DLD1 (cell line): Measurements from ENCODE around the gene CERS6.
"Not testable (repeated sequence)": the region's sequence is repeated elsewhere in the genome, so short reads cannot be mapped to it uniquely, and the experiment has no call there.

ENCODE experiments used
- in situ Hi-C: cut with HindIII; loops from 2 replicates; pipeline ENCODE4 v1.10.0; 2017; ENCODE audit warnings: low sequenced_read_pairs

CERS6 gene

GRCh38 chr2:168495524-168495923 lies 39.5 kb downstream of the CERS6 start:
- in situ Hi-C loops, result no loop called here

DNA sequence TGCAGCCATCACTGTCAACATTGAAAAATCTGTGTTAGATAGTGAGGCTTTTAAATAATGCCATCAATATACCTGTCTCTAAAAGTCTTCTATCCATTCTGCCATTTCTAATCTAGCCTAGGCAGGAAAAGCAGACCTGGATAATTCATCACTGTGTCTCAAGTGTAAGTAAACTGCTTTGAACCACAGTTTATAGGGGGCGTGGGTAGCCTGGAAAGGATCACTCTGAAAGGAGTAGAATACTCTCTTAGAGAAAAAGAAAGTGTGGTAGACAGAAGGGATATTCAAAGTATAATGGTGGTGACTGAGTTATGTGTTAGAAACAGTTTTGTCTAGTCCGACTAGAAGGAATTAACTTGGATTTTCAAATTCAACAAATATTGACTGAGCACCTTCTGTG lies 40.8 kb downstream of the CERS6 start:
- in situ Hi-C loops, result no loop called here

DNA sequence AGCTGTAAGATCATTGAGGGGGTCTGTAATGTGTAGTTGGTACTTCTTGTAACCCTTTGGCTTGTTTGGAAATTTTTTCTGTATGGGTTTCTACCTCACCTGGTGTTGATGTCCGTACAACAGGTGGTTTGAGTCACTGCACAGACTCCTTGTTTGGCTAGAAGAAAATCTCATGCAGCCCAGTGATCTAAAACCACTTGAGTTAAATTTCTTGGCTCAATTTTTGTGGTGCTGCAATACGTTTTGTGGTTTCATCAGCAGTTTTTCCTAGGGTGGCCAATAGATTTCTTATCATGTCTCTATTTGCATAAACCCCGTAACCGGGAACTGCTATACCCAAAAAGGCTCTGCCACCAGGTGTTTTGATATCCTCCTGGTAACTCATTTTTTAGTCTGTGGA lies 43.4 kb downstream of the CERS6 start:
- in situ Hi-C loops, result no loop called here

GRCh38 chr2:168500516-168500915 lies 44.4 kb downstream of the CERS6 start:
- in situ Hi-C loops, result no loop called here

DNA sequence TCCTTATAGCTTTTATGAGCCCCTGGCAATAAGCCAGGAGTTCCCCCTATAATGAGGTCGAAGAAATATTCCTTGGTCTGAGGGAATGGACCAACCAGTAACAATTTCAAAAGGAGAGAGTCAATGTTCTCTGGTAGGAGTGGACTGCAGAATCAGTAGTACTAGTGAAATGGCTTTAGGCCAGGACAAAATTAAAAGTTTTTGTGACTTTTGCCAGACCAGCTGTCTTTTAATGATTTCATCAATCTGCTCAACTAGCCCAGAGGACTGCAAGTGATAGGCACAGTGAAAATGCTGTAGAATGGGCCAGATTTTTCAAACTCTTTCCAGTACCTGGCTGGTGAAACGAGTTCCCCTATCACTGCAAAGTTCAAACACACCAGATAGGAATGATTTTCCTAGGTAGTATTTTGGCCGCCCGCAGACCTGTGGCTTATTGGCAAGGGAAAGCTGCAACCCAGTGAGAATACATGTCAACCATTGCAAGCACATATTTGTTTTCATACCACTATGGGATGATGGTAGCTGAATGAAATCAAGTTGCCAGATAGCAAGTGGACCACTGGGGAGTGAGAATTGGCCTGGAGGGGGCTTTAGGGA lies 45.5 kb downstream of the CERS6 start:
- in situ Hi-C loops, result no loop called here

DNA sequence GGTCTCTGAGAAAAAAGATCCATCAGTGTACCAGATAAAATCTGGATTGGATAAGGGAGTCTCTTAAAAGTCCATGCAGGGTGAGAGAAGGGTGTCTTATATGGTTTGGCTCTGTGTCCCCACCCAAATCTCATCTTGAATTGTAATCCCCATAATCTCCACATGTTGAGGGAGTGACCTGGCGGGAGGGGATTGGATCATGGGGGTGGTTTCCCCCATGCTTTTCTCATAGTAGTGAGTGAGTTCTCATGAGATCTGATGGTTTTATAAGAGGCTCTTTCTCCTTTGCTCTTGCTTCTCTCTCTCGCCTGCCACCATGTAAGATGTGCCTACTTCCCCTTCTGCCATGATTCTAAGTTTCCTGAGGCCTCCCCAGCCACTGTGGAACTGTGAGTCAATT lies 46.8 kb downstream of the CERS6 start:
- in situ Hi-C loops, result not testable (repeated sequence)

DNA sequence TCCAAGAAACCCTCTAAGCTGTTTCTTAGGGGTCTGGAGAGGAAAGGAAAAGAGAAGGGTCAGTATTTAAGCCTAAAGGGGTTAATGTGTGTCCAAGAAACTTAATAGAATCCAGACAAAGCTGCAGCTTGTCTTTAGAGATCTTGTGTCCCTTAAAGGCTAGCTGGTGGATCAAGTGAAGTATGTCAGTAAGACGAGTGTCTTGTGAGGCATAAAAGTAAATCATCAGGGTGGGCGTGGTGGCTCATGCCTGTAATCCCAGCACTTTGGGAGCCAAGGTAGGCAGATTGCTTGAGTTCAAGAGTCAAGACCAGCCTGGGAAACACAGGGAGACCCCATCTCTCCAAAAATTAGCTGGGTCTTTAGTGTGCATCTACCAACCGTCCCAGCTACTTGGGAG lies 47.8 kb downstream of the CERS6 start:
- in situ Hi-C loops, result no loop called here

- in situ Hi-C loops, result no loop called here
These were observed 48.3 kb downstream of the CERS6 start for GRCh38 chr2:168504323-168504722.

DNA sequence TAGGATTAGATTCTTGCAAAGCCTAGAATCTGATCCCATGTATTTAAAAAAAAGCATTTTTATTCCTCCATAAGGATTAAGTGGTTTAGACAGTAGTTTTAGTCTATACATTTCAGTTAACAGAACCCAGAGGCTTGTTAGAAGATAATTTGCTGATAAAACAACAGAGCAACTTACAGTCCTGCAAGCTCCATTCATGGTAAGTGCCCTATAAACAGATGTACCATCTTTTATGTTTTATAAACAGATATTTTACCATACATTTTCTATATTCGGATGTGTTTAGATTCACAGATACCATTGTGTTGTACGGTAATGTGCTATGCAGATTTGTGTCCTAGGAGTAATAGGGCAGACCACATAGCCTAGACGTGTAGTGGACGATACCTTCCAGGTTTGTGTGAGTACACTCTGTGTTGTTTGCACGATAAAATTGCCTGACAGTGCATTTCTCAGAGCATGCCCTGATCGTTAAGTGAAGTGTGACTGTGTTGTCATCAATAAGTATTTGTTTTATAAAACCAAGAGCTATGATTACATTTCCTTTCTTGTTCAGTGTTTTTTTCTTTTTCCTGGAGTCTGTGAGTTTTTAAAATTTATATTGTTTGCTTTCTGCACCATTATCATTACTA lies 54.2 kb downstream of the CERS6 start:
- in situ Hi-C loops, result no loop called here

GRCh38 chr2:168514692-168515091 lies 58.6 kb downstream of the CERS6 start:
- in situ Hi-C loops, result no loop called here

- in situ Hi-C loops, result no loop called here
These were observed 59.4 kb downstream of the CERS6 start for GRCh38 chr2:168515502-168515901.

DNA sequence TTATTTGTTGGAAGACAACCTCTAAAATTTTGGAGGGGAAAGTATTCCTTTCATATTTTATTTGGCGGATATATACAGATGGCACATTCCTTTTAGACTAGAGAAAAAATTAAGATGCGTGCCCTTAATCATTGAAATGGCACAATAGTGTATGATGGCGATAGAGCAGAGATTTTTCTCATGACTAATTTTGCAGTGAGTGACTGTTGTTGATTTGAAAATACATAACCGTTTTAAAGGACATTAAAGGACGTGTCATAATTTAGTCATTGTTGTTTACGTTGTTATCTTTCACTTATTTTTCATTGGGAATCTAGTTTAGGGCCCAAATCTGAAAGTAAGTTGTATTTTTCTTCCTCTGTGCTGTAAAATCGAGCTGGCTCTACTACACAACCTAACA lies 61.7 kb downstream of the CERS6 start:
- in situ Hi-C loops, result no loop called here

- in situ Hi-C loops, result no loop called here
These were observed 62.5 kb downstream of the CERS6 start for GRCh38 chr2:168518555-168519066.

DNA sequence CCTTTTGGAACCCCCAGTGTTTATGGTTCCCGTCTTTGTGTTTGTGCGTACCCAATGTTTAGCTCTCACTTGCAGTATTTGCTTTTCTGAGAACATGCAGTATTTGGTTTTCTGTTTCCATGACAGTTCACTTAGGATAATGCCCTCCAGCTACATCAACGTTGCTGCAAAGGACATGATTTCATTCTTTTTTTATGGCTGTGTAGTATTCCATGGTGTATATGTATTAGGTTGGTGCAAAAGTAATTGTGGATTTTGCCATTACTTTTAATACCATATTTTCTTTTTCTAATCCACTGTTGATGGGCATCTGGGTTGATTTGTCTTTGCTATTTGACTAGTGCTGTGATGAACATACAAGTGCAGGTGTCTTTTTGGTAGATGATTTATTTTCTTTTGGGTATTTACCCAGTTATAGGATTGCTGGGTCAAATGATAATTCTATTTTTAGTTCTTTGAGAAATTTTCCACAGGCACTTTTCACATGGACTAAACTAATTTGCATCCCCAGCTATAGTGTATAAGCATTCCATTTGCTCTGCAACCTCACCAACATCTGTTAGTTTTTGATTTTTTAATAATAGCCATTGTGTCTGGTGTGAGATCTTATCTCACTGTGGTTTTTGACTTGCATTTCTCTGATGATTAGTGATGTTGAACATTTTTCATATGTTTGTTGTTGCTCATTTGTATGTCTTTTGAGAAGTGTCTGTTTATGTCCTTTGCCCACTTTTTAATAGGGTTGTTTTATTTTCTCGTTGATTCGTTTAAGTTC lies 63.6 kb downstream of the CERS6 start:
- in situ Hi-C loops, result no loop called here

DNA sequence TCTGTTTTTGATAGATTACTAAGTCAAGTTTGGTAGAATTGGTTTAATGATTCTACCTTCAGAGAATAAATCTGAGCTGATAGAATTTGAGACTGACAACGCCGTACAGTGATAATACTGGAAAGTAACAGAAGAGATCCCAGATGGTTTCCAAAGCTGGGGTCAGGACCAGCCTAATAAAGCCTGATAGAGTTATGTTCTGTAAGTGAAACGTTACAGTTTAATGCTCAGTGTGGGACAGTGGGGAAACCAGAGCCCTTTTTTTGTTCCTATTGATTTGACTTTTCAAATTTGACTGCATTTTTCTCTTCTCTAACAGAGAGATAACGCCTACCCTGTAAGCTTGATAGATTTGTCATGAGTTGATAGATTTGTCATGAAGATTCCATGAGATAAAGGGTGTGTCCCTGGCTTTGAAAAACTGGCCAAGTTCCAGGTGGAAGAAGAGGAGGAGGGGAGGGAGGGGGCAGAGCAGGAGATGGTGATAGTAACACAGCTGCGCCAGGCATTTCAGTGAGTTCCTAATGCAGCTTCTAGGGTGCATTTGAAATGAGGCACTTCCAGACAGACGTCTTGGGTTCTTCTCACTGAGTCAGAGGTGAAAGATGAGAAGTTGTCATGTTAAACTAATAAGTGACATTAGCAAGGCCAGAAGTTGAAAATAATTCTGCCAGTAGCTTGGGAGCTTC lies 65.1 kb downstream of the CERS6 start:
- in situ Hi-C loops, result no loop called here

DNA sequence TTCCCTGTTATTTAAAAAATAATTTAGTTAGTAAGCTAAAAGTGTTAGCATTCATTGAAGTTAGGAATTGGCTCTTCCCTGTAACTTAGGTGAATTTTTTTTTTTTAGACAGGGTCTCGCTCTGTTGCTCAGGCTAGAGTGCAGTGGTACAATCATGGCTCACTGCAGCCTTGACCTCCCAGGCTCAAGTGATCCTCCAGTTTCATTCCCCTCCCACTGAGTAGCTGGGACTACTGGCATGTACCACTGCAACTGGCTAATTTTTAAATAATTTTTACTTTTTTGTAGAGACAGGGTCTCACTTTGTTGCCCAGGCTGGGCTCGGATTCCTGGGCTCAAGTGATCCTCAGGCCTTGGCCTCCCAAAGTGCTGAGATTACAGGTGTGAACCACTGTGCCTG lies 66.4 kb downstream of the CERS6 start:
- in situ Hi-C loops, result no loop called here

GRCh38 chr2:168524005-168524404 lies 67.9 kb downstream of the CERS6 start:
- in situ Hi-C loops, result no loop called here

DNA sequence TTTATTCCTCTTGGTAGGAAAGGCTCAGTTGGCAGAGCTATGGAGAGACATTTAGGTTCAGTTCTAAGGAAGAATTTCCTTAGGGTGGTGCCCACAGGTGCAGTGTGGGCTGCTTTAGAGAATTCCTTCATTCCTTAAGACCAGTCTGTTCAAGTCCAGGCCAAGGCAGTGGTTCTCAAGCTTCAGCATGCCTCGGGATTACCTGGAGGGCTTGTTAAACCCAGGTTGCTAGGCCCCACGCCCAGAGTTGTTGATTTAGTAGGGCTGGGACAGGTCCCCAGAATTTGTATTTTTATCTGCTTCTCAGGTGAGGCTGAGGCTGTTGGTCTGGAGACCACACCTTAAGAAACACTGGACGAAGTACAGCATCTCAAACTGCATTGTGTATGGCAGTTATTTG lies 68.9 kb downstream of the CERS6 start:
- in situ Hi-C loops, result no loop called here

GRCh38 chr2:168525716-168526446 lies 69.8 kb downstream of the CERS6 start:
- in situ Hi-C loops, result no loop called here

DNA sequence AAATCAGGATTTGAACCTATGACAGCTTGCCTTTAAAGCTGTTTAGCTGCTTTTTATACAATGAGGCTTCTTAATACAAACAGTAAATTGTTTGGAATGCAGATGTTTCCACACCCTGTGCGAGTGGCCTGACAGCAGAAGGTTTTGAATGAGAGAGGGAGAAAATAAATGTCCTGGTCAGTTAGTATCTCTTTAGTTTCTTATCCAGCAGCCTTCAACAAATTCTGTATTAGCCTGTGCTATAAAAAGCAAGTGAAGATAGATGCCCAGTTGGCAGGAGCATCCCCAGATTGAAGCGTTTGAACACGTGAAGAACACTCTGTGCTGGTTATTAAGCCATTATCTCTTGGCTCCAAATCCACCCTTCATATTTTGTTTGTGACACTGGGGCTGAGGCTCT lies 70.6 kb downstream of the CERS6 start:
- in situ Hi-C loops, result no loop called here

GRCh38 chr2:168528016-168528415 lies 71.9 kb downstream of the CERS6 start:
- in situ Hi-C loops, result no loop called here
